ENCODE results near the gene CNGA3. TPM values are rescaled to one million over a fixed set of nuclear protein-coding genes. Genes with fewer than 3 reads are reported as not detected.
"Not testable (repeated sequence)": the region's sequence is repeated elsewhere in the genome, so short reads cannot be mapped to it uniquely, and the experiment has no call there.

The CNGA3 gene
- total RNA-seq (0.09 TPM), polyA plus RNA-seq (0.05 TPM)
- long read RNA-seq, donor 1: 0 reads
- long read RNA-seq, donor 2: 0 reads
- long read RNA-seq, donor 3: 0 reads
- long read RNA-seq, donor 4: 0 reads
- long read RNA-seq, donor 5: 0 reads
- long read RNA-seq, donor 6: 0 reads
- long read RNA-seq, donor 7: 0 reads
- long read RNA-seq, donor 8: 0 reads
- long read RNA-seq, donor 9: 0 reads
- long read RNA-seq, donor 10: 0 reads

DNA sequence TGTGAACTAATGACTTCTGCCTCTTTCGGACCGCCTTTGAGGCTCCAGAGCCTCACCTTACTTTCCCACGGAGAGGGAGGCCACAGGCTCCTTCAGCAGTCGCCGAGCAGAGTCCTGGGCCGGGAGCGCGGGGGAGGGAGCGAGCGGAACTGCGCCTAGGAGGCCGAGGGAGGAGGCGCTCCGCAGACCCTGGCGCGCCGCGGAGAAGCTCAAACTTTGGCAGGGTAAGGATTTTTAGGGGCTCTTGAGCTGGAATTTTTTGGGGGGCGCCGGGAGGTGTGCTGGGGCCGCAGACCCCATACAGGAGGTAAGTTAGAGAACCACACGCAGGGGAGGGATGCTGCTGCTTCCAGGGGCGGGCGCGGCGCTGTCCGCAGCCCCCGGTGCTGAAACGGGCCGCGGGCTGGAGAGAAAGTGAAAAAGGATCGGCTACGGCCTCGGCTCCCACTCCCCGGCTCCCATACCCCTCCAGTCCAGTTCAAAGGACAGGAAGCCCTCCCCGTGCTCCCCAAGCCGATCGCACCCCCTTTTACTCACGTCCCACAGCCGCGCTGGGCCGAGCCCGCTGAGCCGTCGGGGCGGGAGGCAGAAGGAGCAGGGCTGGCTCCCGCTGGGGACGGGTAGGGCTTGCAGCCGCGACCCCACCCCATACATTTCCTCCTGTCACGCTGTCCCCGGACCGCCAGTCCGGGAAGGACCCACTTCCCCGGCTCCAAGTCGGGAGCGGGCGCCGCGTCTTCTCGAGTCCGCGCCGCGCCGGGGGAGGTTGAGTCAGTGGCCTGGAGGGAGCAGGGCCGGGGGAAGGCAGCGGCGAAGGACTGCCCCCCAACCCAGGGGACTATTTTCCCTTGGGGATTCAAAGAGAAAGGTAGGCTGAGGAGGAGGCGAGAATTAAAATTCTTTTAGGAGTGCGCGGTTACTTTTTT lies at the start of gene CNGA3:
TSS of gene CNGA3 (plus strand) at position 146 of the 926 bp plus-strand sequence. CDS start 23,520 bp downstream, outside the sequence.
- WGBS: 8% methylated on average over 72 of the region's 72 CpGs
- no peak within 1 kb of the TSS for H3K4me3 ChIP-seq (ENCODE audit: low read length in 2 of 2)
- H3K27me3 ChIP-seq (ENCODE audit: control insufficient read depth in 2 of 2, insufficient read depth in 1 of 2, low read length in 1 of 2): peaks cover 42 to 66% of the 10 kb centered on the region in 2 donors
- no peaks in the 10 kb centered on the region for H3K36me3 ChIP-seq (ENCODE audit: control insufficient read depth in 2 of 2, insufficient read depth in 2 of 2, low read length in 1 of 2)
- peaks cover 0 to 14% of the 10 kb centered on the region in 2 donors for H3K9me3 ChIP-seq (ENCODE audit: control insufficient read depth in 2 of 2, insufficient read depth in 1 of 2, low read length in 1 of 2)
- H3K27ac ChIP-seq (ENCODE audit: low read depth in 1 of 2, low read length in 1 of 2): no peak within 1 kb of the TSS
- peak in 7 of 9 donors; percentile 4 to 57 (median 25) for DNase-seq (ENCODE audit: low read depth in 6 of 9, low spot score in 9 of 9)
- H3K4me1 ChIP-seq (ENCODE audit: control insufficient read depth in 2 of 2, insufficient read depth in 2 of 2, low read length in 2 of 2): peaks cover 0 to 3% of the 10 kb centered on the region in 2 donors

DNA sequence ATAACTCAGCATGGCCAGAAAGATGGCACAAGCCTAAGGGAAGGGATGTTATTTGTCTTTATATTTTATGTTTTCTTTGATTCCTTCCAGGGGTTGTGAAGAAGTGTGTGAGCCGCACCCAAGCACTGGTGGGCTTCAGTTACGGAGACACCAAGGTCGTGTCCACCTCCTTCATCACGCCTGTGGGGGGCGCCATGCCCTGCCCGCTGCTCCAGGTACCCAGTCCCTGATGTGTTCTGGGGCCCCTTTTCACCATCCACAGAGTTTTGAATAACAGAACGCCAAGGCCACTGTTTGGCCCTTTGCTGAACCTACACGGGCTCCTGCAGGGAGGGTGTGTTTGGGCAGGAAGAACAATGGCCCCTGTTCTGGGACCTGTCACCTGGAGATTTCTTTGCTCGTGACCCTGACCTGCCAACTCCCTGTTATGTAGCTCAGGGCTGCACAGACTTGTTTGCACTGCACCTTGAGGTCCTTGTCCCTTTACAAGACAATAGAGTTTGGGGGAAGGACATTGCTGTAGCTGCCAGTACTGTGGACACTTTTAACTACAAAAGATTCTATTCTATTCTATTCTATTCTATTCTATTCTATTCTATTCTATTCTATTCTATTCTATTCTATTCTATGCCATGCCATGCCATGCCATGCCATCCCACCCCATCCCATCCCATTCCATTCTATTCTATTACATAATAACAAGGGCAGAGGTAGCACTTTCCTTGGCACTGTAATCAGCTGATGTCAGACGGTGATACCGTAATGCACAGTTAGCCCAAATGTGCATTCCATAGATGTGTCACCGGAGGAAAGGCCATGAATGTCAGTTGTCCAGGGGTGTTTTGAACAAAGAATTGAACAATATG lies 48.2 kb upstream of the CNGA3 start:
- H3K9me3 ChIP-seq (ENCODE audit: control insufficient read depth in 2 of 2, insufficient read depth in 1 of 2, low read length in 1 of 2): no peaks in the 10 kb centered on the region
- H3K27ac ChIP-seq (ENCODE audit: low read depth in 1 of 2, low read length in 1 of 2): no peak overlapping the region
- H3K27me3 ChIP-seq (ENCODE audit: control insufficient read depth in 2 of 2, insufficient read depth in 1 of 2, low read length in 1 of 2): peaks cover 2 to 6% of the 10 kb centered on the region in 2 donors
- no peaks in the 10 kb centered on the region for H3K36me3 ChIP-seq (ENCODE audit: control insufficient read depth in 2 of 2, insufficient read depth in 2 of 2, low read length in 1 of 2)
- no peak for DNase-seq (ENCODE audit: low read depth in 6 of 9, low spot score in 9 of 9)
- WGBS: 81% methylated on average over 12 of the region's 12 CpGs
- no peak overlapping the region for H3K4me3 ChIP-seq (ENCODE audit: low read length in 2 of 2)
- no peaks in the 10 kb centered on the region for H3K4me1 ChIP-seq (ENCODE audit: control insufficient read depth in 2 of 2, insufficient read depth in 2 of 2, low read length in 2 of 2)

DNA sequence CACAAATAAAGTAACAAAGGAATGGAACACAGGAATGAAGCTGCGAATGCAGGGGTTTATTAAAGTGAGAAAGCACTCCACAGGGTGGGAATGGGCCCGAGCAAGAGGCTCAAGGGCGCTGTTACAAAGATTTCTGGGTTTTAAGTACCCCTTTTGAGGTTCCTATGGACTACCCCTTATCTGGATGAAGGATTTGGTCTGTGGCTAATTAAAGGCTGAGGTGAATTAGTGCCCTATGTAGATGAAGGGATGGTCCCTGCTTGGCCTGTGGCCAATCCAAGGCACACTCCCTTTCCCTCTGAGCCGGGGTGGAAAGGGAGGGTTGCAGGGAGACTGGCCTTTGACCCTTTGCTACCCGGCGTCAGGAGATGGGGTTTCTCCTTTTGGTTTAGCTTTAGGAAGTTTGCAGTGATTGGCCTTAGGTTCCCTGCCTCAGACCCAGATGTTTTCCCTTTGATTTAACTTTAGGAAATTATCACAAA lies 47.5 kb upstream of the CNGA3 start:
- WGBS: 66% methylated on average over 6 of the region's 6 CpGs
- Histone ChIP-seq H3K27me3 (ENCODE audit: control insufficient read depth in 2 of 2, insufficient read depth in 1 of 2, low read length in 1 of 2) (peaks cover 2 to 6% of the 10 kb centered on the region in 2 donors), H3K27ac (ENCODE audit: low read depth in 1 of 2, low read length in 1 of 2) (no peak overlapping the region), H3K9me3 (ENCODE audit: control insufficient read depth in 2 of 2, insufficient read depth in 1 of 2, low read length in 1 of 2) (no peaks in the 10 kb centered on the region), H3K4me3 (ENCODE audit: low read length in 2 of 2) (no peak overlapping the region), H3K36me3 (ENCODE audit: control insufficient read depth in 2 of 2, insufficient read depth in 2 of 2, low read length in 1 of 2) (no peaks in the 10 kb centered on the region), H3K4me1 (ENCODE audit: control insufficient read depth in 2 of 2, insufficient read depth in 2 of 2, low read length in 2 of 2) (no peaks in the 10 kb centered on the region)
- no peak for DNase-seq (ENCODE audit: low read depth in 6 of 9, low spot score in 9 of 9)

DNA sequence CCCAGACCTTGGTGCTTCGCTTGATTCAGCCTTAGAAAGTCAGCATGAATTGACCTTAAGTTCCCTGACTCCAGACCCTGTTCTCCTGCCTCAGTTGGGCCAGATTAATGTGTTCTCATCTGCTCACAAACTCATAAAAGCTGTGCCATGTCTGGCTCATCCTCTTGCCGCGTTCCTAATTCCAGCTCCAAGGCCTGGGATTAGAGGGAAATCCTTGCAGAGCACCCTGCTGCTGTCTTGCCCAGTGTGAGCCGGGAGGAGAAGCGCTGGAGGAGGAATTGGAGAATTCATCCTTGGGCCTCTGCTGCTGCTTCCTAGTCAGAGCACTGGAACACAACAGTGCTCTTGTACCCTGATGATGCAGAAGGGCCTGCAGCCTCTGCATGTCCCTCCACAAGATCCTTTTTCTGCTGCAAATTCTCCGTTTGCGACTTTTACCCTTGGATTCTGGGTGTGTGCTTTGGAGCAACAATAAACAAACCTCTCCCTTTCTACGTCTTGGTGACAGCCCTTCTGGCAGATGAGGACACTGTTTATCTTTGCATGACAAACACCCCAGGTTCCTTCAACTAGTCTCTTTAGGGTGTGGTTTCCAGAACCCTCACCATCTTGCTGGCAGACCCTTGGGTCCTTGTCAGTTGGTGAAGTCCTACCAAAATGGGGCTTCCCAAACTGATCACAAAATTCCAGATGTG lies 46.9 kb upstream of the CNGA3 start:
- H3K4me1 ChIP-seq (ENCODE audit: control insufficient read depth in 2 of 2, insufficient read depth in 2 of 2, low read length in 2 of 2): no peaks in the 10 kb centered on the region
- H3K4me3 ChIP-seq (ENCODE audit: low read length in 2 of 2): no peak overlapping the region
- H3K27ac ChIP-seq (ENCODE audit: low read depth in 1 of 2, low read length in 1 of 2): no peak overlapping the region
- WGBS: 82% methylated on average over 8 of the region's 8 CpGs
- peaks cover 2 to 6% of the 10 kb centered on the region in 2 donors for H3K27me3 ChIP-seq (ENCODE audit: control insufficient read depth in 2 of 2, insufficient read depth in 1 of 2, low read length in 1 of 2)
- no peaks in the 10 kb centered on the region for H3K36me3 ChIP-seq (ENCODE audit: control insufficient read depth in 2 of 2, insufficient read depth in 2 of 2, low read length in 1 of 2)
- no peak for DNase-seq (ENCODE audit: low read depth in 6 of 9, low spot score in 9 of 9)
- H3K9me3 ChIP-seq (ENCODE audit: control insufficient read depth in 2 of 2, insufficient read depth in 1 of 2, low read length in 1 of 2): no peaks in the 10 kb centered on the region

DNA sequence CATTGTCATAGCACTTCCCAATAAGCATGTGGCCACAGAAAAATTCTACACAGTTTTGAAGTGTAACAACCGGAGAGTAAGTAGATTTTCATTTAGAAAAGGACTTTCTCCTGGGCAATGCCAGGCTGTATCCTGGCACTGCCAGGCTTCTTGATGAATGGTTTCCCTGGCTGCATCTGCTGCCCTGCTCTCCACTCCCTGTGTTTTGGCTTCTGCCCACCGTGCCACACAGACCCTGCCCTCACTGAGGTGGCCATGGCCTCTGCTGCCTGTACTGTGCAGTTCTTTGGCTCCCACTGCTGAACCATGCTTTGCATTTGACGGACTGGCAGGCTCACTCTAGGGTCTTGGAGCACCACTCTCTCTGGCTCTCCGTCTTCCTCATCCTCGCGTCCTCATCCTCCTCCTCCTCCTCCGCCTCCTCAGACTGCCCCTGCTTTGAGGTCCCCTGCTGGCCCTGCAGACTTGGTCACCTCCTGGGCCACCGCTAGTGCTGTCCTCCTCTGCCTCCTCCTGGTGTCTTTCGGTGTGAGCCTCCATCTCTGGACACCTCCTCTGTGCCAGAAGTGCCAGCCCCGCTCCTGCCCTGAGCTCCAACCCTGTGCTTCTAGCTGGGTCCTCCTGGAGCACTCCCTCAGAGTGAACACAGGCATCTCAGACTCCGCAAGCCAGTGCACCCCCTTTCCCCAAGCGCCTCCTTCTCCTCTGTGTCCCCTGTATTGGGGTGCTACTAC lies 45.9 kb upstream of the CNGA3 start:
- H3K4me1 ChIP-seq (ENCODE audit: control insufficient read depth in 2 of 2, insufficient read depth in 2 of 2, low read length in 2 of 2): no peaks in the 10 kb centered on the region
- no peak for DNase-seq (ENCODE audit: low read depth in 6 of 9, low spot score in 9 of 9)
- no peak overlapping the region for H3K27ac ChIP-seq (ENCODE audit: low read depth in 1 of 2, low read length in 1 of 2)
- H3K4me3 ChIP-seq (ENCODE audit: low read length in 2 of 2): no peak overlapping the region
- 92% methylated on average over 12 of the region's 12 CpGs for WGBS
- H3K27me3 ChIP-seq (ENCODE audit: control insufficient read depth in 2 of 2, insufficient read depth in 1 of 2, low read length in 1 of 2): peaks cover 2 to 6% of the 10 kb centered on the region in 2 donors
- no peaks in the 10 kb centered on the region for H3K9me3 ChIP-seq (ENCODE audit: control insufficient read depth in 2 of 2, insufficient read depth in 1 of 2, low read length in 1 of 2)
- H3K36me3 ChIP-seq (ENCODE audit: control insufficient read depth in 2 of 2, insufficient read depth in 2 of 2, low read length in 1 of 2): no peaks in the 10 kb centered on the region

DNA sequence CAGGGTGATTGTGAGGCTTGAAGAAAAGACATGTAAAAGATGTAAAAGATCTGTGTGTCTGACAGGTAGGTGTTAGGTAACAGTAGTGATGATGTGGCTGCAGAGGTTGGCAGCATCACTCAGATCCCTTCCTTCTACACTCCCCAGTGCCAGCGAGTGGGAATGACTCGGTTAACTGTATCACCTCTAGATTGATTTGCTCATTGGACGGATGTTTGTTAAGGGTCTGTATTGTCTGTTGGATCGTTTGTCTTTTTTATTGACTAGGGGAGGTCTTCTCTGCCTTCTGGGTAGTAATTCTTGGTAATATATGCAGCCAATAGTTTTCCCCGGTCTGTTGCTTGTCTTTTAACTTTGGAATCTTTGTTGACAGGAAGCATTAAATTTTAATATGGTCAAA lies 44.8 kb upstream of the CNGA3 start:
- Histone ChIP-seq H3K9me3 (ENCODE audit: control insufficient read depth in 2 of 2, insufficient read depth in 1 of 2, low read length in 1 of 2) (no peaks in the 10 kb centered on the region), H3K27me3 (ENCODE audit: control insufficient read depth in 2 of 2, insufficient read depth in 1 of 2, low read length in 1 of 2) (peaks cover 2 to 9% of the 10 kb centered on the region in 2 donors), H3K4me3 (ENCODE audit: low read length in 2 of 2) (no peak overlapping the region), H3K36me3 (ENCODE audit: control insufficient read depth in 2 of 2, insufficient read depth in 2 of 2, low read length in 1 of 2) (no peaks in the 10 kb centered on the region), H3K27ac (ENCODE audit: low read depth in 1 of 2, low read length in 1 of 2) (no peak overlapping the region), H3K4me1 (ENCODE audit: control insufficient read depth in 2 of 2, insufficient read depth in 2 of 2, low read length in 2 of 2) (no peaks in the 10 kb centered on the region)
- DNase-seq (ENCODE audit: low read depth in 6 of 9, low spot score in 9 of 9): no peak
- 85% methylated on average over 5 of the region's 5 CpGs for WGBS

DNA sequence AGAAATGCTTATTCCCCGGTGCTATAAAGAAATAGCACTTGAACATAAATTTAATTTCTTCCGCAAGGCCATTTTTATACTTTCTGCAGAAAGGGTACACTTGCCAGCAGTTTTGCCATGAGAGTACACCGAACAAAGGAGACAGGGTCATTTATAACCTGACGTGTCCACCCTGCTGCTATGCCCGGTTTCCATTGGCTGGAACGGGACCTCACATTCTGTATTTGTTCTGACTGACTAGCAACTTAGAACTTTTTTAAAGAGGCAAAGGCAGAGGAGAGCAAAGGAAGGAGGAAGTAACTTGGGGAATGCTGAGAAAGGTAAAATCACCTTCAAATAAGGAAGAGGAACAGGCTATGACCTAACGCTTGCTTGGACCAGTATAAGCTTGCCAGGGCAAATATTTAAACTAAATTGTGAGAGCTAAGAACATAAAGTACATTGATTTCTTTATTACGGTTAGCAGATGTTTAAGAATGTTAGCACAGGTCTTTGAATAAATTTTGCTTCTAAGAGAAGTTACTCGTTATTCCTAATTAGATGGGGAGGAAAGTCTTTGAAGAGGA lies 39.0 kb upstream of the CNGA3 start:
- H3K4me3 ChIP-seq (ENCODE audit: low read length in 2 of 2); H3K27ac ChIP-seq (ENCODE audit: low read depth in 1 of 2, low read length in 1 of 2); H3K36me3 ChIP-seq (ENCODE audit: control insufficient read depth in 2 of 2, insufficient read depth in 2 of 2, low read length in 1 of 2); H3K4me1 ChIP-seq (ENCODE audit: control insufficient read depth in 2 of 2, insufficient read depth in 2 of 2, low read length in 2 of 2); DNase-seq (ENCODE audit: low read depth in 6 of 9, low spot score in 9 of 9); H3K9me3 ChIP-seq (ENCODE audit: control insufficient read depth in 2 of 2, insufficient read depth in 1 of 2, low read length in 1 of 2): not testable (repeated sequence)
- 94% methylated on average over 9 of the region's 9 CpGs for WGBS
- peaks cover 0 to 15% of the 10 kb centered on the region in 2 donors for H3K27me3 ChIP-seq (ENCODE audit: control insufficient read depth in 2 of 2, insufficient read depth in 1 of 2, low read length in 1 of 2)

DNA sequence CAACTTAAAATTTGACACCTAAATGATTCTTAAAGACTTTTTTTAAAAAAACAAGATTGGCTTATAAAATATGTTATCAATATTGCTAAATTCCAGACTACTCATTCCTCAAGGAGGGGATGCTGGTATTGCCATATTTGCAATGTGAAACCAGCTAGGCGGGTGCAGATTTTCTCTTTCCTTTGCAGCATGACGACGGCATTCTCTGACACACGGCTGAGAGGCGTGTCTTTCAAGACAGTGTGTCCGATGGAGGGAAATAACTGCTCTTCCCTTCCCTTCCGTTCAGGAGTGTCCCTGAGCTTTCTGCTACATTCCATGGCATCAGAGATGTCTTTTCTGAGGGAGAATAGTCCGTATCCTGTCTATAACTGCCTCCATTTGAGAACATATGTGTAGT lies 38.2 kb upstream of the CNGA3 start:
- no peaks in the 10 kb centered on the region for H3K36me3 ChIP-seq (ENCODE audit: control insufficient read depth in 2 of 2, insufficient read depth in 2 of 2, low read length in 1 of 2)
- H3K4me3 ChIP-seq (ENCODE audit: low read length in 2 of 2): no peak overlapping the region
- peaks cover 0 to 16% of the 10 kb centered on the region in 2 donors for H3K27me3 ChIP-seq (ENCODE audit: control insufficient read depth in 2 of 2, insufficient read depth in 1 of 2, low read length in 1 of 2)
- H3K4me1 ChIP-seq (ENCODE audit: control insufficient read depth in 2 of 2, insufficient read depth in 2 of 2, low read length in 2 of 2): no peaks in the 10 kb centered on the region
- no peak overlapping the region for H3K27ac ChIP-seq (ENCODE audit: low read depth in 1 of 2, low read length in 1 of 2)
- 83% methylated on average over 8 of the region's 8 CpGs for WGBS
- H3K9me3 ChIP-seq (ENCODE audit: control insufficient read depth in 2 of 2, insufficient read depth in 1 of 2, low read length in 1 of 2): no peaks in the 10 kb centered on the region
- DNase-seq (ENCODE audit: low read depth in 6 of 9, low spot score in 9 of 9): no peak

Data from thymus (tissue), 14 donors.